ENCODE measurements around the gene TRHDE.
"Not testable (repeated sequence)": the region's sequence is repeated elsewhere in the genome, so short reads cannot be mapped to it uniquely, and the experiment has no call there.

- TF ChIP-seq, protein P1, sequence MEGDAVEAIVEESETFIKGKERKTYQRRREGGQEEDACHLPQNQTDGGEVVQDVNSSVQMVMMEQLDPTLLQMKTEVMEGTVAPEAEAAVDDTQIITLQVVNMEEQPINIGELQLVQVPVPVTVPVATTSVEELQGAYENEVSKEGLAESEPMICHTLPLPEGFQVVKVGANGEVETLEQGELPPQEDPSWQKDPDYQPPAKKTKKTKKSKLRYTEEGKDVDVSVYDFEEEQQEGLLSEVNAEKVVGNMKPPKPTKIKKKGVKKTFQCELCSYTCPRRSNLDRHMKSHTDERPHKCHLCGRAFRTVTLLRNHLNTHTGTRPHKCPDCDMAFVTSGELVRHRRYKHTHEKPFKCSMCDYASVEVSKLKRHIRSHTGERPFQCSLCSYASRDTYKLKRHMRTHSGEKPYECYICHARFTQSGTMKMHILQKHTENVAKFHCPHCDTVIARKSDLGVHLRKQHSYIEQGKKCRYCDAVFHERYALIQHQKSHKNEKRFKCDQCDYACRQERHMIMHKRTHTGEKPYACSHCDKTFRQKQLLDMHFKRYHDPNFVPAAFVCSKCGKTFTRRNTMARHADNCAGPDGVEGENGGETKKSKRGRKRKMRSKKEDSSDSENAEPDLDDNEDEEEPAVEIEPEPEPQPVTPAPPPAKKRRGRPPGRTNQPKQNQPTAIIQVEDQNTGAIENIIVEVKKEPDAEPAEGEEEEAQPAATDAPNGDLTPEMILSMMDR (conservative IDR thresholded peaks at IDR 0.05), result not testable (repeated sequence)
- not testable (repeated sequence) for TF ChIP-seq EZH2 (IDR thresholded peaks at IDR 0.05; ENCODE audit: low read depth)
Observed at GRCh38 chr12:72712025-72712424, 439.9 kb downstream of the TRHDE start.

Data from PC-9 (cell line).